C1 segment of cervical spinal cord (tissue), 14 donors: Measurements from ENCODE around the gene ZNF420.

Source experiments
- DNase-seq, 14 donors: peaks; one replicate each; lab custom pipeline; 2025; lab: John Stamatoyannopoulos, UW

The ZNF420 gene

GRCh38 chr19:37148214-37148613 lies 70.0 kb downstream of the ZNF420 start:
- no peak for DNase-seq

- no peak for DNase-seq
Measured at GRCh38 chr19:37160153-37160552, 81.9 kb downstream of the ZNF420 start.

GRCh38 chr19:37165635-37166034 lies 87.4 kb downstream of the ZNF420 start:
- no peak for DNase-seq

GRCh38 chr19:37172368-37173366 lies 94.4 kb downstream of the ZNF420 start, which contains the start of gene ZNF585A:
Gene ZNF585A (minus strand): TSS chr19:37172695. CDS start chr19:37169910, 2,785 bp downstream.
- DNase-seq, result peak in 13 of 14 donors; percentile 42 to 95 (median 88)
